Panc1 (cell line): Measurements from ENCODE around the gene ISG20L2. TPM values are rescaled to one million over a fixed set of nuclear protein-coding genes. Genes with fewer than 3 reads are reported as not detected.
A peak's percentile ranks its signal among the peaks of the same experiment; 100 is the strongest.

Experiments
- ATAC-seq: fragments of 200-7000 bp; cut with Tn5 transposase; 2 replicates; pipeline ENCODE4 v1.9.1; 2020; ENCODE audit warnings: mild to moderate bottlenecking, moderate library complexity
- BruUV-seq: library from RNA; stranded (reverse); fragments of 400-500 nt; replicated peaks from 2 replicates; lab custom pipeline; 2021; lab: Mats Ljungman, UMichigan
- CTCF ChIA-PET: fragments of 300-600 bp; sonication (Branson Sonifier 250); formaldehyde crosslinking; loops from one replicate; lab custom pipeline; 2022; ENCODE audit warnings: antibody characterized with exemption; lab: Charles Lee
- POLR2A ChIA-PET: fragments of 300-600 bp; sonication (Branson Sonifier 250); formaldehyde crosslinking; loops from one replicate; lab custom pipeline; 2022; ENCODE audit warnings: antibody characterized with exemption; lab: Charles Lee
- DNase-seq: peaks from one replicate; pipeline ENCODE4 v3.0.0-alpha.2; 2010; ENCODE audit warnings: low read depth, low spot score
- H3K27ac ChIP-seq: 2 replicates; pipeline ENCODE4 v1.5.1; 2011; ENCODE audit warnings: mild to moderate bottlenecking, low read length, inconsistent platforms
- H3K27me3 ChIP-seq: fragments of 200-500 bp; sonication (Bioruptor generic); 2 replicates; pipeline ENCODE4 v1.6.0; 2014; ENCODE audit warnings: low read length, inconsistent platforms; ENCODE audit not compliant: control insufficient read depth, insufficient read depth
- H3K36me3 ChIP-seq: fragments of 200-500 bp; sonication (Bioruptor generic); 2 replicates; pipeline ENCODE4 v1.5.1; 2014; ENCODE audit warnings: inconsistent platforms, mild to moderate bottlenecking, low read length, moderate library complexity; ENCODE audit not compliant: control insufficient read depth, insufficient read depth
- H3K4me1 ChIP-seq: 2 replicates; pipeline ENCODE4 v1.5.1; 2011; ENCODE audit warnings: inconsistent platforms, mild to moderate bottlenecking, low read length, moderate library complexity; ENCODE audit not compliant: control insufficient read depth, insufficient read depth
- H3K4me3 ChIP-seq, 2 experiments: 2 replicates each; pipeline ENCODE4 v1.5.1; 2011 to 2012; ENCODE audit warnings: low read depth in 2 of 2, low read length in 2 of 2, mild to moderate bottlenecking in 2 of 2, inconsistent platforms in 1 of 2, moderate library complexity in 1 of 2
- H3K9me3 ChIP-seq: fragments of 200-500 bp; sonication (Bioruptor generic); 2 replicates; pipeline ENCODE4 v1.5.1; 2014; ENCODE audit warnings: low read depth, mild to moderate bottlenecking, inconsistent platforms, low read length, moderate library complexity; ENCODE audit not compliant: control insufficient read depth, insufficient read depth
- CTCF ChIP-seq: fragments of 450-650 bp; IDR thresholded peaks from 2 replicates; pipeline ENCODE4 v1.5.1; 2017; ENCODE audit warnings: mild to moderate bottlenecking
- POLR2AphosphoS5 ChIP-seq: IDR thresholded peaks from 2 replicates; pipeline ENCODE4 v1.6.1; 2012; ENCODE audit warnings: mild to moderate bottlenecking, low read depth, low read length, moderate library complexity
- REST ChIP-seq, 2 experiments: IDR thresholded peaks; 2 replicates each; pipeline ENCODE4 v1.6.1; 2011 to 2012; ENCODE audit warnings: low read depth in 2 of 2, control low read depth in 1 of 2, low read length in 1 of 2, mild to moderate bottlenecking in 1 of 2, moderate library complexity in 1 of 2; ENCODE audit not compliant: insufficient read depth in 1 of 2
- SIN3A ChIP-seq: IDR thresholded peaks from 2 replicates; pipeline ENCODE4 v1.6.1; 2012; ENCODE audit warnings: low read depth, mild to moderate bottlenecking, low read length, moderate library complexity, borderline replicate concordance; ENCODE audit not compliant: insufficient read depth
- TCF7L2 ChIP-seq: IDR thresholded peaks from 2 replicates; pipeline ENCODE4 v1.6.1; 2011; ENCODE audit warnings: mild to moderate bottlenecking, low read depth, low read length, inconsistent platforms
- in situ Hi-C: cut with HindIII; loops from 2 replicates; pipeline ENCODE4 v1.10.0; 2016; ENCODE audit warnings: low sequenced_read_pairs, low pct_unique_long_range_greater_than_20kb
- intact Hi-C: fragments of 100-400 bp; cut with micrococcal nuclease; formaldehyde crosslinking; loops from one replicate; pipeline ENCODE4 v1.10.0; 2022; ENCODE audit not compliant: unreplicated experiment
- total RNA-seq: library from RNA; stranded (reverse); gene quantifications from one replicate; pipeline ENCODE4 v1.2.1, GENCODE V29; 2021; ENCODE audit not compliant: unreplicated experiment

Gene ISG20L2
- total RNA-seq, 1 experiment from 2014 or later: 40.6 TPM

GRCh38 chr1:156746728-156747631 is 18.4 kb upstream of the ISG20L2 start:
- POLR2A ChIA-PET: interaction anchor here (0.7 to 0.9 kb wide), 2 partner anchors 18 to 23 kb away, joined by 3 to 4 read pairs; partner anchors contain the start of genes ISG20L2 and METTL25B
- in situ Hi-C loops (no loop called here), intact Hi-C loops (no loop called here)
- ATAC-seq (peak; percentile 55), DNase-seq (no peak)
- Histone ChIP-seq H3K27ac (peak overlapping the region; percentile 100), H3K4me1 (peaks cover 53% of the 10 kb centered on the region), H3K36me3 (peaks cover 24% of the 10 kb centered on the region), H3K4me3 (peak overlapping the region; percentile 77 to 80), H3K27me3 (no peaks in the 10 kb centered on the region), H3K9me3 (no peaks in the 10 kb centered on the region)
- TF ChIP-seq REST (IDR thresholded peaks at IDR 0.05; ENCODE audit: insufficient read depth in 1 of 2, low read depth in 2 of 2, low read length in 1 of 2) (no peak), POLR2AphosphoS5 (0 out of 2 replicates have a peak, but pooled peaks have one; percentile 47), CTCF (no peak; the same call in 1 of the 2 replicates)
- CTCF ChIA-PET: interaction anchor here (0.6 kb wide), 1 partner anchor 70 kb away, joined by 4 read pairs; no protein-coding TSS in a partner anchor
- no TSS peak for BruUV-seq

DNA sequence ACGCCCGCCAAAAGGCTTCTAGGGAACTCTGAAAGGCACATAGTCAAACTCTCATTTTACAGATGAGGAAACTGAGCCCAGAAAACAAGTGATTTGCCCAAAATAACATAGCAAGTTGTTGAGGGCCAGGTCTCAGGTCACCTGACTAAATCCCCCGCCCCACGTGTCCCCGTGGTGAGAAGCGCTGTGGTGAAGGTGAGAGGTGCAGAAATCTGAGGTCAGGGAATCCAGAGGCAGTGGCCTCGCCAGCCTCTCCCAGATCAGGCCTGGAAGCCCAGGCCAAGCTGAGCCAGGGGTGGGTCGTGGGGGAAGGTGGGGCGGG is 17.8 kb upstream of the ISG20L2 start:
- intact Hi-C loops (no loop called here), in situ Hi-C loops (no loop called here)
- Histone ChIP-seq H3K36me3 (peaks cover 27% of the 10 kb centered on the region), H3K9me3 (no peaks in the 10 kb centered on the region), H3K27ac (peak overlapping the region; percentile 98), H3K4me3 (peak overlapping the region in 1 of 2 experiments; percentile 61; a peak in 2 of 4 replicates), H3K27me3 (no peaks in the 10 kb centered on the region), H3K4me1 (peaks cover 59% of the 10 kb centered on the region)
- CTCF ChIA-PET: no interaction called here
- TF ChIP-seq POLR2AphosphoS5 (no peak), REST (IDR thresholded peaks at IDR 0.05; ENCODE audit: insufficient read depth in 1 of 2, low read depth in 2 of 2, low read length in 1 of 2) (no peak), SIN3A (no peak), TCF7L2 (no peak), CTCF (no peak)
- ATAC-seq (no peak), DNase-seq (no peak)
- BruUV-seq: no TSS peak
- POLR2A ChIA-PET: no interaction called here
